GM12892 (cell line): ENCODE results near the gene TPPP3.

ENCODE experiments used
- POLR2A ChIP-seq: IDR thresholded peaks from 2 replicates; pipeline ENCODE4 v1.6.1; 2011; ENCODE audit warnings: low read depth, low read length, control low read depth
- POLR2AphosphoS5 ChIP-seq: IDR thresholded peaks from 2 replicates; pipeline ENCODE4 v1.6.1; 2011; ENCODE audit warnings: low read depth, low read length, control low read depth

DNA sequence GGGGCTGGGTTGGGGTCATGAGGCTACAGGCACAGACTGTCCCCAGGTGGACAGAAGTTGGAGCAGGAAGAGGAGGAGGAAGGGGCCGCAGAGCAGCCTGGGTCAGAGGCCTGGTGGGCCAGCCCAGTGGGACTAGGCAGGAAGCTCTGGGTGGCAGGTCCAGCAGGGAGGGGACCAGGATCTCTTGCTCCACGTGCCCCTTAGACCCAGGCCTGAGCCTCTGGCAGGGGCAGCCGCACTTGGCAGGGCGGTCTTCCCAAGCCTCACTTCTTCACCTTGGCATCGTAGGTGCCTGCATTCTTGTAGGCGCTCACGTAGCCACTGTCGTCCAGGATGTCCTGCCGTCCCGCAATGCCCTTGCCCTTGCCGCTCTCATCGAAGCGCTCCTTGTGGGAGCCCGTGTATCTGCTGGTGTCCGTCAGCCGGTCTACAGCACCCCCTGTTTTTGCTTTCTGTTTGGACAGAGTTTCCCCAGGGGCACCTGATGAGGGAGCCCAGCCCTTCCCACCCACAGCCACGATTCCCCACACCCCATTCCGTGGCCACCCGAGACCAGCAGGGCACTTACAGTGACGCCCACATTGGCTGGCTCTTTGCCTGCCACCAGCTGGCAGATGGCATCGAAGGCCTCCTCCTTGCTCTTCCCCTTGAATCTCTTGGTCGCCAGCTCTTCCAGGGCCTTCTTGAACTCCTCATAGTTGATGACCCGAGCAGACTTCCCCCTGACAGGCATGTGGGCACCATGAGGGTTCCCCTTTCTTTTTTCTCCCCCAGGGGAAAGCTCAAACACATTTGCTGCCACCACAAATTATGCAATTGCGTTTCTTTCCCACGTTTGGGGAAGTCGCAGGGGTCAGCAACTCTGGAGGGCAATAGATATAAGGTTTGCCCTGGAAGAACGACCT lies 3.1 kb downstream of the TPPP3 start:
- no peak for TF ChIP-seq POLR2AphosphoS5
- TF ChIP-seq POLR2A = no peak
